Neural cell (in vitro differentiated cells): ENCODE data around the gene HINT2. TPM values are rescaled to one million over a fixed set of nuclear protein-coding genes. Genes with fewer than 3 reads are reported as not detected.

ENCODE experiments used
- H2AFZ ChIP-seq: fragments of 200-600, 300-800 bp; sonication (generic), shearing (Covaris generic); 2 replicates; pipeline ENCODE4 v1.6.0; 2014; ENCODE audit warnings: low read depth, mild to moderate bottlenecking, antibody characterized with exemption, low read length, moderate library complexity
- H3F3A ChIP-seq: fragments of 200-600 bp; shearing (Covaris generic); 2 replicates; pipeline ENCODE4 v1.6.1; 2016; ENCODE audit warnings: mild to moderate bottlenecking, moderate library complexity, mixed read lengths, antibody characterized with exemption, low read length; ENCODE audit not compliant: insufficient read depth, poor library complexity, severe bottlenecking
- H3K27ac ChIP-seq: fragments of 200-600, 300-800 bp; sonication (generic), shearing (Covaris generic); 2 replicates; pipeline ENCODE4 v1.5.1; 2014; ENCODE audit warnings: mild to moderate bottlenecking, low read length, moderate library complexity
- H3K27me3 ChIP-seq: fragments of 300-800, 200-600 bp; sonication (generic), shearing (Covaris generic); 2 replicates; pipeline ENCODE4 v1.6.0; 2014; ENCODE audit warnings: mild to moderate bottlenecking, low read depth, low read length, moderate library complexity; ENCODE audit not compliant: insufficient read depth
- H3K36me3 ChIP-seq: fragments of 300-800, 200-600 bp; sonication (generic), shearing (Covaris generic); 2 replicates; pipeline ENCODE4 v1.5.1; 2014; ENCODE audit warnings: mild to moderate bottlenecking, antibody characterized with exemption, low read length, moderate library complexity; ENCODE audit not compliant: insufficient read depth
- H3K4me2 ChIP-seq: fragments of 300-800, 200-600 bp; sonication (generic), shearing (Covaris generic); 2 replicates; pipeline ENCODE4 v1.6.0; 2014; ENCODE audit warnings: mild to moderate bottlenecking, low read length
- H3K4me3 ChIP-seq: fragments of 300-800, 200-600 bp; sonication (generic), shearing (Covaris generic); 2 replicates; pipeline ENCODE4 v1.5.1; 2014; ENCODE audit warnings: mild to moderate bottlenecking, low read length, moderate library complexity
- H3K79me2 ChIP-seq: fragments of 200-600 bp; shearing (Covaris generic); replicated peaks from 2 replicates; pipeline ENCODE4 v1.6.0; 2014; ENCODE audit warnings: mild to moderate bottlenecking, low read length, moderate library complexity; ENCODE audit not compliant: insufficient read depth
- H3K9ac ChIP-seq: fragments of 300-800, 200-600 bp; sonication (generic), shearing (Covaris generic); 2 replicates; pipeline ENCODE4 v1.6.1; 2016; ENCODE audit warnings: mild to moderate bottlenecking, low read length, mixed read lengths
- H3K9me2 ChIP-seq: fragments of 200-600 bp; shearing (Covaris generic); 2 replicates; pipeline ENCODE4 v1.6.1; 2016; ENCODE audit warnings: mild to moderate bottlenecking, low read length, mixed read lengths; ENCODE audit not compliant: insufficient read depth
- H3K9me3 ChIP-seq: fragments of 200-600, 300-800 bp; sonication (generic), shearing (Covaris generic); 2 replicates; pipeline ENCODE4 v1.6.1; 2016; ENCODE audit warnings: mild to moderate bottlenecking, mixed run types, low read length, moderate library complexity, mixed read lengths
- H4K20me1 ChIP-seq: fragments of 200-600 bp; shearing (Covaris generic); 2 replicates; pipeline ENCODE4 v1.6.1; 2016; ENCODE audit warnings: mild to moderate bottlenecking, mixed run types; ENCODE audit not compliant: insufficient read depth
- CTCF ChIP-seq: fragments of 450-650 bp; IDR thresholded peaks from 2 replicates; pipeline ENCODE4 v1.5.1; 2014; ENCODE audit warnings: antibody characterized with exemption, mild to moderate bottlenecking, moderate library complexity; ENCODE audit not compliant: poor library complexity, severe bottlenecking
- EP300 ChIP-seq: fragments of 450-650 bp; conservative IDR thresholded peaks from 2 replicates; pipeline ENCODE4 v1.6.1; 2014; ENCODE audit warnings: antibody characterized with exemption, mild to moderate bottlenecking, moderate library complexity; ENCODE audit not compliant: poor library complexity, severe bottlenecking
- EZH2 ChIP-seq: fragments of 200-600, 300-800 bp; shearing (Covaris generic), sonication (generic); IDR thresholded peaks from 2 replicates; pipeline ENCODE4 v1.6.1; 2014; ENCODE audit warnings: antibody characterized with exemption, low read length, borderline replicate concordance, mild to moderate bottlenecking; ENCODE audit not compliant: insufficient read depth, poor library complexity, severe bottlenecking
- MXI1 ChIP-seq: fragments of 450-650 bp; conservative IDR thresholded peaks from 2 replicates; pipeline ENCODE4 v1.6.1; 2014; ENCODE audit warnings: antibody characterized with exemption, mild to moderate bottlenecking; ENCODE audit not compliant: poor library complexity, severe bottlenecking
- POLR2AphosphoS5 ChIP-seq: IDR thresholded peaks from 2 replicates; pipeline ENCODE4 v1.6.1; 2012
- RAD21 ChIP-seq: fragments of 450-650 bp; conservative IDR thresholded peaks from 2 replicates; pipeline ENCODE4 v1.6.1; 2014; ENCODE audit warnings: antibody characterized with exemption, mild to moderate bottlenecking, moderate library complexity
- REST ChIP-seq: IDR thresholded peaks from 2 replicates; pipeline ENCODE4 v1.6.1; 2012; ENCODE audit warnings: borderline replicate concordance
- SMC3 ChIP-seq: fragments of 450-650 bp; conservative IDR thresholded peaks from 2 replicates; pipeline ENCODE4 v1.6.1; 2014; ENCODE audit warnings: antibody characterized with exemption, mild to moderate bottlenecking, moderate library complexity; ENCODE audit not compliant: poor library complexity
- TAF1 ChIP-seq: IDR thresholded peaks from 2 replicates; pipeline ENCODE4 v1.6.1; 2012; ENCODE audit warnings: low read depth
- polyA plus RNA-seq: library from polyadenylated mRNA; depleted of rRNA; stranded (reverse); fragments of >200 nt; gene quantifications from 2 replicates; pipeline ENCODE4 v1.2.3, GENCODE V29; 2014

HINT2 gene
- polyA plus RNA-seq, 1 donor from 2014 or later = 31.0 TPM

GRCh38 chr9:35791297-35791921 lies 23.4 kb downstream of the HINT2 start, which contains the start of gene NPR2:
TSS of gene NPR2 (plus strand) at chr9:35791591. CDS start at chr9:35792409, 818 bp downstream.
- Histone ChIP-seq H3K4me2 (no peak within 1 kb of the TSS), H3K27ac (no peak within 1 kb of the TSS), H3K9me2 (no peaks in the 10 kb centered on the region), H2AFZ (no peak within 1 kb of the TSS), H3K27me3 (no peaks in the 10 kb centered on the region), H3F3A (no peaks in the 10 kb centered on the region), H3K9me3 (no peaks in the 10 kb centered on the region), H3K79me2 (no peaks in the 10 kb centered on the region), H3K9ac (peak within 1 kb of the TSS; percentile 6), H4K20me1 (no peaks in the 10 kb centered on the region), H3K36me3 (no peaks in the 10 kb centered on the region), H3K4me3 (no peak within 1 kb of the TSS)
- TF ChIP-seq POLR2AphosphoS5 = no peak
- no peak for TF ChIP-seq SMC3
- TF ChIP-seq TAF1 = no peak
- no peak for TF ChIP-seq MXI1
- no peak for TF ChIP-seq EZH2
- no peak for TF ChIP-seq EP300
- TF ChIP-seq REST = no peak
- TF ChIP-seq RAD21 = no peak
- no peak for TF ChIP-seq CTCF

GRCh38 chr9:35790385-35791296 lies 24.2 kb downstream of the HINT2 start:
- H3K9ac ChIP-seq = peak overlapping the region; percentile 37
- H3K9me3 ChIP-seq = no peaks in the 10 kb centered on the region
- H3F3A ChIP-seq = no peaks in the 10 kb centered on the region
- H3K79me2 ChIP-seq = no peaks in the 10 kb centered on the region
- no peaks in the 10 kb centered on the region for H3K9me2 ChIP-seq
- H4K20me1 ChIP-seq = no peaks in the 10 kb centered on the region
- H2AFZ ChIP-seq = peak overlapping the region; percentile 22
- no peaks in the 10 kb centered on the region for H3K36me3 ChIP-seq
- TF ChIP-seq SMC3 (peak; percentile 92), REST (no peak), RAD21 (peak; percentile 98), MXI1 (peak; percentile 29), TAF1 (no peak), POLR2AphosphoS5 (no peak), EP300 (no peak), EZH2 (no peak), CTCF (peak; percentile 99)
- H3K4me2 ChIP-seq = no peak overlapping the region
- no peak overlapping the region for H3K4me3 ChIP-seq
- H3K27ac ChIP-seq = no peak overlapping the region
- no peaks in the 10 kb centered on the region for H3K27me3 ChIP-seq
